Fibroblast of pulmonary artery (primary cell): ENCODE results near the gene OTUD7B.

Experiments used
- DNase-seq: peaks from one replicate; pipeline ENCODE4 v3.0.0-alpha.2; 2010; ENCODE audit warnings: low read depth
- H3K4me3 ChIP-seq: replicated peaks from 2 replicates; pipeline ENCODE4 v1.5.1; 2011; ENCODE audit warnings: low read depth, mild to moderate bottlenecking, control low read depth, low read length, moderate library complexity
- CTCF ChIP-seq: IDR thresholded peaks from 2 replicates; pipeline ENCODE4 v1.5.1; 2011; ENCODE audit warnings: mild to moderate bottlenecking, control low read depth, low read length, inconsistent platforms; ENCODE audit errors: missing control alignments

OTUD7B gene

GRCh38 chr1:149937759-149938158 lies 72.8 kb downstream of the OTUD7B start:
- no peak for DNase-seq
- H3K4me3 ChIP-seq, result no peak overlapping the region
- no peak for TF ChIP-seq CTCF

- no peak for TF ChIP-seq CTCF
- H3K4me3 ChIP-seq, result peak overlapping the region; percentile 87
- DNase-seq, result peak; percentile 45
Observed at GRCh38 chr1:149936992-149937705, 73.4 kb downstream of the OTUD7B start.

GRCh38 chr1:149936170-149936991 lies 74.1 kb downstream of the OTUD7B start, which contains the start of gene MTMR11:
Gene MTMR11, minus strand, starts transcription at chr1:149936879. Its CDS starts 232 bp downstream, at chr1:149936647.
- peak; percentile 32 for DNase-seq
- H3K4me3 ChIP-seq, result peak within 1 kb of the TSS; percentile 87
- no peak for TF ChIP-seq CTCF

GRCh38 chr1:149934356-149934755 lies 76.2 kb downstream of the OTUD7B start:
- DNase-seq, result no peak
- no peak for TF ChIP-seq CTCF
- no peak overlapping the region for H3K4me3 ChIP-seq

GRCh38 chr1:149933208-149933607 lies 77.3 kb downstream of the OTUD7B start:
- no peak for TF ChIP-seq CTCF
- no peak for DNase-seq
- no peak overlapping the region for H3K4me3 ChIP-seq

- no peak overlapping the region for H3K4me3 ChIP-seq
- DNase-seq, result no peak
- TF ChIP-seq CTCF, result no peak
Observed at GRCh38 chr1:149932474-149932873, 78.1 kb downstream of the OTUD7B start.
